HCT116 (cell line): ENCODE results near the gene TBC1D32. TPM values are rescaled to one million over a fixed set of nuclear protein-coding genes. Genes with fewer than 3 reads are reported as not detected.

ENCODE experiments used
- ATAC-seq: fragments of 200-7000 bp; cut with Tn5 transposase; 2 replicates; pipeline ENCODE4 v1.9.1; 2020; ENCODE audit warnings: mild to moderate bottlenecking, moderate library complexity
- BruUV-seq: library from RNA; stranded (reverse); fragments of 400-500 nt; replicated peaks from 2 replicates; lab custom pipeline; 2021; lab: Mats Ljungman, UMichigan
- CTCF ChIA-PET: fragments of 300-600 bp; sonication (Branson Sonifier 250); formaldehyde crosslinking; loops from one replicate; lab custom pipeline; 2021; ENCODE audit warnings: antibody characterized with exemption; lab: Charles Lee
- POLR2A ChIA-PET: fragments of 300-600, 350-600 bp; sonication (Branson Sonifier 250); formaldehyde crosslinking; loops from one replicate; lab custom pipeline; 2021; ENCODE audit warnings: antibody characterized with exemption; lab: Charles Lee
- RAD21 ChIA-PET, 2 experiments: fragments of 300-600 bp; sonication (Branson Sonifier 250); formaldehyde crosslinking; loops; one replicate each; lab custom pipeline; 2023; ENCODE audit warnings: low total read pairs in 2 of 2; ENCODE audit not compliant: uncharacterized antibody in 2 of 2, unreplicated experiment in 2 of 2, low non-redundant PET in 1 of 2; lab: Charles Lee
- DNase-seq: peaks from one replicate; pipeline ENCODE4 v3.0.0-alpha.2; 2010; ENCODE audit warnings: low read depth, low spot score
- H2AFZ ChIP-seq: fragments of 200-600 bp; shearing (Covaris generic), sonication (generic); 2 replicates; pipeline ENCODE4 v1.6.1; 2017; ENCODE audit warnings: low read depth, mixed run types, mixed read lengths, antibody characterized with exemption, low read length; ENCODE audit not compliant: poor library complexity, severe bottlenecking
- H3K27ac ChIP-seq: 2 replicates; pipeline ENCODE4 v1.5.1; 2012; ENCODE audit warnings: low read depth, low read length
- H3K27me3 ChIP-seq: fragments of 200-600 bp; sonication (generic); 2 replicates; pipeline ENCODE4 v1.6.1; 2016; ENCODE audit warnings: mixed run types, low read length, mixed read lengths; ENCODE audit not compliant: insufficient read depth
- H3K36me3 ChIP-seq, 2 experiments: fragments of 200-500 bp in 1 of 2; fragments of 200-600 bp in 1 of 2; sonication (Bioruptor generic) in 1 of 2; sonication (generic) in 1 of 2; 2 replicates each; pipeline versions ENCODE4 v1.5.1 to v1.6.1; 2014 to 2016; ENCODE audit warnings: low read length in 2 of 2, inconsistent platforms in 1 of 2, mixed read lengths in 1 of 2, mixed run types in 1 of 2; ENCODE audit not compliant: insufficient read depth in 2 of 2, control insufficient read depth in 1 of 2
- H3K4me1 ChIP-seq, 2 experiments: fragments of 200-600 bp in 1 of 2; sonication (generic) in 1 of 2; 2 replicates each; pipeline versions ENCODE4 v1.5.1 to v1.6.1; 2012 to 2017; ENCODE audit warnings: low read length in 2 of 2, inconsistent platforms in 1 of 2, mild to moderate bottlenecking in 1 of 2, mixed read lengths in 1 of 2, mixed run types in 1 of 2, moderate library complexity in 1 of 2; ENCODE audit not compliant: insufficient read depth in 2 of 2, control insufficient read depth in 1 of 2
- H3K4me2 ChIP-seq: fragments of 200-600 bp; sonication (generic); 2 replicates; pipeline ENCODE4 v1.6.1; 2017; ENCODE audit warnings: mixed run types, low read length, mixed read lengths
- H3K4me3 ChIP-seq, 2 experiments: fragments of 200-600 bp in 1 of 2; sonication (generic) in 1 of 2; replicated peaks in 1 of 2; 2 replicates each; pipeline ENCODE4 v1.5.1; 2011 to 2016; ENCODE audit warnings: low read length in 2 of 2, control low read depth in 1 of 2, low read depth in 1 of 2, mild to moderate bottlenecking in 1 of 2, mixed read lengths in 1 of 2, mixed run types in 1 of 2
- H3K79me2 ChIP-seq: fragments of 200-600 bp; sonication (generic); 2 replicates; pipeline ENCODE4 v1.6.1; 2017; ENCODE audit warnings: mild to moderate bottlenecking, mixed run types, low read length, moderate library complexity, mixed read lengths; ENCODE audit not compliant: insufficient read depth
- H3K9ac ChIP-seq: fragments of 200-600 bp; sonication (generic); 2 replicates; pipeline ENCODE4 v1.6.1; 2016; ENCODE audit warnings: low read length, mixed read lengths
- H3K9me2 ChIP-seq: fragments of 200-600 bp; sonication (generic), shearing (Covaris generic); 2 replicates; pipeline ENCODE4 v1.6.1; 2017; ENCODE audit warnings: mixed run types, mild to moderate bottlenecking, moderate library complexity; ENCODE audit not compliant: insufficient read depth
- H3K9me3 ChIP-seq, 2 experiments: fragments of 200-500 bp in 1 of 2; fragments of 200-600 bp in 1 of 2; sonication (Bioruptor generic) in 1 of 2; sonication (generic) in 1 of 2; 2 replicates each; pipeline ENCODE4 v1.6.1; 2014 to 2017; ENCODE audit warnings: low read length in 2 of 2, mixed read lengths in 2 of 2, inconsistent platforms in 1 of 2, low read depth in 1 of 2, mild to moderate bottlenecking in 1 of 2, mixed run types in 1 of 2, moderate library complexity in 1 of 2; ENCODE audit not compliant: control insufficient read depth in 1 of 2, insufficient read depth in 1 of 2
- H4K20me1 ChIP-seq: fragments of 200-600 bp; sonication (generic), shearing (Covaris generic); 2 replicates; pipeline ENCODE4 v1.6.1; 2017; ENCODE audit warnings: mixed run types, mild to moderate bottlenecking, moderate library complexity; ENCODE audit not compliant: insufficient read depth
- CBX3 ChIP-seq: IDR thresholded peaks from 2 replicates; pipeline ENCODE4 v1.6.1; 2012; ENCODE audit warnings: low read depth
- CEBPB ChIP-seq: IDR thresholded peaks from 2 replicates; pipeline ENCODE4 v1.6.1; 2012; ENCODE audit warnings: low read depth
- CTCF ChIP-seq, 3 experiments: fragments of 200-600 bp in 1 of 3; sonication (generic) in 1 of 3; IDR thresholded peaks in 2 of 3; conservative IDR thresholded peaks in 1 of 3; 2 replicates each; pipeline ENCODE4 v1.5.1; 2012 to 2017; ENCODE audit warnings: low read depth in 2 of 3, low read length in 2 of 3, antibody characterized with exemption in 1 of 3, borderline replicate concordance in 1 of 3, control low read depth in 1 of 3, mild to moderate bottlenecking in 1 of 3, mixed read lengths in 1 of 3, mixed run types in 1 of 3, moderate library complexity in 1 of 3; ENCODE audit not compliant: insufficient read depth in 1 of 3
- EZH2phosphoT487 ChIP-seq: fragments of 200-600 bp; IDR thresholded peaks from 2 replicates; pipeline ENCODE4 v1.6.1; 2018; ENCODE audit warnings: antibody characterized with exemption, borderline replicate concordance
- FOSL1 ChIP-seq: IDR thresholded peaks from 2 replicates; pipeline ENCODE4 v1.6.1; 2012; ENCODE audit warnings: low read depth
- MAX ChIP-seq: IDR thresholded peaks from 2 replicates; pipeline ENCODE4 v1.6.1; 2012
- POLR2A ChIP-seq: IDR thresholded peaks from 2 replicates; pipeline ENCODE4 v1.7.0; 2011; ENCODE audit warnings: borderline replicate concordance; ENCODE audit not compliant: insufficient read depth, insufficient read length; ENCODE audit errors: extremely low read depth
- RAD21 ChIP-seq: IDR thresholded peaks from 2 replicates; pipeline ENCODE4 v1.6.1; 2012; ENCODE audit warnings: low read depth, mild to moderate bottlenecking
- SIN3A ChIP-seq: IDR thresholded peaks from 2 replicates; pipeline ENCODE4 v1.6.1; 2012; ENCODE audit warnings: low read depth
- YY1 ChIP-seq: IDR thresholded peaks from 2 replicates; pipeline ENCODE4 v1.6.1; 2011; ENCODE audit warnings: low read length, low read depth, moderate library complexity, mild to moderate bottlenecking; ENCODE audit not compliant: insufficient replicate concordance; ENCODE audit errors: extremely low read depth
- ZBTB33 ChIP-seq: IDR thresholded peaks from 2 replicates; pipeline ENCODE4 v1.6.1; 2011; ENCODE audit warnings: mild to moderate bottlenecking, low read length, moderate library complexity; ENCODE audit not compliant: insufficient replicate concordance; ENCODE audit errors: extremely low read depth
- ZFX ChIP-seq: fragments of 450-650 bp; IDR thresholded peaks from 2 replicates; pipeline ENCODE4 v1.6.1; 2017
- ZNF274 ChIP-seq: fragments of 200-500 bp; sonication (Bioruptor generic); IDR thresholded peaks from 2 replicates; pipeline ENCODE4 v1.6.1; 2014; ENCODE audit warnings: mild to moderate bottlenecking, low read depth, low read length, inconsistent platforms
- intact Hi-C: fragments of 100-400 bp; cut with micrococcal nuclease; formaldehyde crosslinking; loops from 2 replicates; pipeline ENCODE4 v1.10.0; 2022
- total RNA-seq: library from RNA; stranded (reverse); gene quantifications from one replicate; pipeline ENCODE4 v1.2.1, GENCODE V29; 2021; ENCODE audit not compliant: unreplicated experiment

Gene TBC1D32
- total RNA-seq, 1 experiment from 2014 or later, result 13.8 TPM

GRCh38 chr6:121319603-121320002 lies 14.7 kb downstream of the TBC1D32 start:
- no peak overlapping the region for H3K27ac ChIP-seq
- peaks cover 0 to 2% of the 10 kb centered on the region in 2 experiments; a peak in 1 of 4 replicates for H3K36me3 ChIP-seq
- POLR2A ChIA-PET, result interaction anchor here (1.3 kb wide), 1 partner anchor 15 kb away, joined by 3 read pairs; the partner anchor contains the start of gene TBC1D32
- BruUV-seq, result no TSS peak
- RAD21 ChIA-PET, result no interaction called here
- H3K4me3 ChIP-seq, result no peak overlapping the region
- H3K9me2 ChIP-seq, result no peaks in the 10 kb centered on the region
- TF ChIP-seq RAD21 (no peak), CTCF (IDR thresholded peaks at IDR 0.05 in 2 of 3, conservative IDR thresholded peaks at IDR 0.05 in 1 of 3; ENCODE audit: borderline replicate concordance in 1 of 3, insufficient read depth in 1 of 3, low read depth in 2 of 3, low read length in 2 of 3) (no peak), FOSL1 (no peak), ZBTB33 (no peak), CEBPB (no peak), POLR2A (no peak), YY1 (no peak), ZNF274 (no peak), SIN3A (no peak), MAX (no peak), EZH2phosphoT487 (no peak), ZFX (no peak), CBX3 (no peak)
- no peak overlapping the region for H3K9ac ChIP-seq
- peaks cover 4% of the 10 kb centered on the region; the same call in 1 of the 2 replicates for H3K79me2 ChIP-seq
- H3K4me2 ChIP-seq, result no peak overlapping the region
- H3K27me3 ChIP-seq, result no peaks in the 10 kb centered on the region
- ATAC-seq (no peak), DNase-seq (no peak)
- no peaks in the 10 kb centered on the region; a peak in 1 of 4 replicates for H3K4me1 ChIP-seq
- CTCF ChIA-PET, result interaction anchor here (1.2 kb wide), 1 partner anchor 13 kb away, joined by 3 read pairs; no protein-coding TSS in a partner anchor
- intact Hi-C loops, result no loop called here
- no peaks in the 10 kb centered on the region for H3K9me3 ChIP-seq
- H4K20me1 ChIP-seq, result no peaks in the 10 kb centered on the region
- H2AFZ ChIP-seq, result no peak overlapping the region
